OCI-LY1 (cell line): ENCODE data around the gene ST6GALNAC2.
"Not testable (repeated sequence)": the region's sequence is repeated elsewhere in the genome, so short reads cannot be mapped to it uniquely, and the experiment has no call there.

ENCODE experiments used
- H2AFZ ChIP-seq: fragments of 200-600 bp; sonication (generic), shearing (Covaris generic); 2 replicates; pipeline ENCODE4 v1.6.0; 2014; ENCODE audit warnings: antibody characterized with exemption, mild to moderate bottlenecking, low read length
- H3F3A ChIP-seq: fragments of 200-600 bp; sonication (generic), shearing (Covaris generic); 2 replicates; pipeline ENCODE4 v1.6.0; 2014; ENCODE audit warnings: mild to moderate bottlenecking, antibody characterized with exemption, low read length, moderate library complexity; ENCODE audit not compliant: insufficient read depth
- H3K27ac ChIP-seq: fragments of 200-600 bp; sonication (generic); 2 replicates; pipeline ENCODE4 v1.5.1; 2014; ENCODE audit warnings: low read length, mixed run types, mild to moderate bottlenecking, low read depth; ENCODE audit not compliant: poor library complexity, severe bottlenecking
- H3K27me3 ChIP-seq: fragments of 200-600 bp; sonication (generic); 2 replicates; pipeline ENCODE4 v1.6.0; 2014; ENCODE audit warnings: antibody characterized with exemption, mild to moderate bottlenecking, low read length, moderate library complexity; ENCODE audit not compliant: insufficient read depth
- H3K36me3 ChIP-seq: fragments of 200-600 bp; sonication (generic); 2 replicates; pipeline ENCODE4 v1.6.1; 2014; ENCODE audit warnings: mild to moderate bottlenecking, antibody characterized with exemption, low read length, moderate library complexity, mixed read lengths; ENCODE audit not compliant: insufficient read depth
- H3K4me1 ChIP-seq: fragments of 200-600 bp; sonication (generic); 2 replicates; pipeline ENCODE4 v1.5.1; 2014; ENCODE audit warnings: mild to moderate bottlenecking, low read length, moderate library complexity; ENCODE audit not compliant: insufficient read depth, severe bottlenecking
- H3K4me2 ChIP-seq: fragments of 200-600 bp; sonication (generic), shearing (Covaris generic); 2 replicates; pipeline ENCODE4 v1.6.1; 2014; ENCODE audit warnings: low read length
- H3K4me3 ChIP-seq: fragments of 200-600 bp; sonication (generic); 2 replicates; pipeline ENCODE4 v1.5.1; 2014; ENCODE audit warnings: low read length, low read depth, mild to moderate bottlenecking, mixed read lengths; ENCODE audit not compliant: poor library complexity, severe bottlenecking
- H3K79me2 ChIP-seq: fragments of 200-600 bp; shearing (Covaris generic); 2 replicates; pipeline ENCODE4 v1.6.1; 2016; ENCODE audit warnings: mixed run types, low read length, mixed read lengths; ENCODE audit not compliant: insufficient read depth
- H3K9ac ChIP-seq: fragments of 200-600 bp; sonication (generic), shearing (Covaris generic); 2 replicates; pipeline ENCODE4 v1.6.1; 2014; ENCODE audit warnings: mild to moderate bottlenecking, low read length, mixed read lengths
- H3K9me2 ChIP-seq: fragments of 200-600 bp; sonication (generic), shearing (Covaris generic); 2 replicates; pipeline ENCODE4 v1.6.1; 2014; ENCODE audit warnings: low read depth, mild to moderate bottlenecking, low read length, mixed read lengths
- H3K9me3 ChIP-seq: fragments of 200-600 bp; shearing (Covaris generic); 2 replicates; pipeline ENCODE4 v1.6.1; 2014; ENCODE audit warnings: low read length, mixed read lengths
- H4K20me1 ChIP-seq: fragments of 200-600 bp; sonication (generic), shearing (Covaris generic); 2 replicates; pipeline ENCODE4 v1.6.0; 2016; ENCODE audit warnings: mild to moderate bottlenecking, low read length; ENCODE audit not compliant: insufficient read depth
- CTCF ChIP-seq: fragments of 200-600 bp; sonication (generic), shearing (Covaris generic); IDR thresholded peaks from 2 replicates; pipeline ENCODE4 v1.5.1; 2017; ENCODE audit warnings: mild to moderate bottlenecking, antibody characterized with exemption, low read length, moderate library complexity, mixed read lengths
- EZH2 ChIP-seq: fragments of 200-600 bp; sonication (generic), shearing (Covaris generic); IDR thresholded peaks from 2 replicates; pipeline ENCODE4 v1.8.0; 2017; ENCODE audit warnings: borderline replicate concordance, mixed run types, mild to moderate bottlenecking, antibody characterized with exemption, low read length, moderate library complexity, mixed read lengths

The ST6GALNAC2 gene

GRCh38 chr17:76617838-76618237 is 32.2 kb upstream of the ST6GALNAC2 start:
- Histone ChIP-seq H4K20me1 (no peaks in the 10 kb centered on the region), H3K9ac (no peak overlapping the region), H3K4me3 (no peak overlapping the region), H3F3A (no peaks in the 10 kb centered on the region), H3K79me2 (no peaks in the 10 kb centered on the region), H3K36me3 (no peaks in the 10 kb centered on the region; the same call in 1 of the 2 replicates), H2AFZ (no peak overlapping the region), H3K9me3 (no peaks in the 10 kb centered on the region), H3K9me2 (no peaks in the 10 kb centered on the region), H3K27me3 (no peaks in the 10 kb centered on the region), H3K4me2 (no peak overlapping the region), H3K4me1 (no peaks in the 10 kb centered on the region), H3K27ac (no peak overlapping the region)
- no peak for TF ChIP-seq CTCF
- TF ChIP-seq EZH2: no peak

DNA sequence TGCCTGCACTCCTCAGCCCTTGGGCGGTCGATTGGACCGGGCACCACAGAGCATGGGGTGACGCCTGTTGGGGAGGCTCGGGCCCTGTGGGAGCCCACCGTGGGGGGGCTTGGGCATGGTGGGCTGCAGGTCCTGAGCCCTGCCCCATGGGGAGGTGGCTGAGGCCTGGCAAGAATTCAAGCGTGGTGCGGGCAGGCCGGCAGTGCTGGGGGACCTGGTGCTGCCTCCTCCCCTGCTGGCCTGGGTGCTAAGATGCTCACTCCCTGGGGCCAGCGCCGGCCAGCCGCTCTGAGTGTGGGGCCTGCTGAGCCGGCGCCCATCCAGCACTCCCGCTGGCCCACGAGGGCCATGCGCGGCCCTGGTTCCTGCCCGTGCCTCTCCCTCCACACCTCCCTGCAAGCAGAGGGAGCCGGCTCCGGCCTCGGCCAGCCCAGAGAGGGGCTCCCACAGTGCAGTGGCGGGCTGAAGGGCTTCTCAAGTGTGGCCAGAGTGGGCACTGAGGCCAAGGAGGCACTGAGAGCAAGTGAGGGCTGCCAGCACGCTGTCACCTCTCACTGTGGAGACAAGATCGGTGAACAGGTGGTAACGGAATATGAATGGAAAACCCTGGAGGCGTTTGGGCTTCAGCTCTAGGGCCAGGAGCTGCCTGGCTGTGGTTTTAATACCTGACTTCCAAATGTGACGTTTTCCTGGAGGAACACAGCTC is 29.4 kb upstream of the ST6GALNAC2 start:
- TF ChIP-seq CTCF (no peak), EZH2 (no peak)
- H3K4me2 ChIP-seq: no peak overlapping the region
- H3K9me3 ChIP-seq: no peaks in the 10 kb centered on the region
- no peaks in the 10 kb centered on the region; the same call in 1 of the 2 replicates for H3K27me3 ChIP-seq
- H3K9ac ChIP-seq: no peak overlapping the region
- H2AFZ ChIP-seq: no peak overlapping the region
- H3K9me2 ChIP-seq: no peaks in the 10 kb centered on the region
- H3K79me2 ChIP-seq: no peaks in the 10 kb centered on the region
- no peaks in the 10 kb centered on the region; the same call in 1 of the 2 replicates for H3K36me3 ChIP-seq
- no peak overlapping the region for H3K4me3 ChIP-seq
- no peaks in the 10 kb centered on the region for H3F3A ChIP-seq
- H3K27ac ChIP-seq: no peak overlapping the region
- H3K4me1 ChIP-seq: no peaks in the 10 kb centered on the region
- H4K20me1 ChIP-seq: no peaks in the 10 kb centered on the region

DNA sequence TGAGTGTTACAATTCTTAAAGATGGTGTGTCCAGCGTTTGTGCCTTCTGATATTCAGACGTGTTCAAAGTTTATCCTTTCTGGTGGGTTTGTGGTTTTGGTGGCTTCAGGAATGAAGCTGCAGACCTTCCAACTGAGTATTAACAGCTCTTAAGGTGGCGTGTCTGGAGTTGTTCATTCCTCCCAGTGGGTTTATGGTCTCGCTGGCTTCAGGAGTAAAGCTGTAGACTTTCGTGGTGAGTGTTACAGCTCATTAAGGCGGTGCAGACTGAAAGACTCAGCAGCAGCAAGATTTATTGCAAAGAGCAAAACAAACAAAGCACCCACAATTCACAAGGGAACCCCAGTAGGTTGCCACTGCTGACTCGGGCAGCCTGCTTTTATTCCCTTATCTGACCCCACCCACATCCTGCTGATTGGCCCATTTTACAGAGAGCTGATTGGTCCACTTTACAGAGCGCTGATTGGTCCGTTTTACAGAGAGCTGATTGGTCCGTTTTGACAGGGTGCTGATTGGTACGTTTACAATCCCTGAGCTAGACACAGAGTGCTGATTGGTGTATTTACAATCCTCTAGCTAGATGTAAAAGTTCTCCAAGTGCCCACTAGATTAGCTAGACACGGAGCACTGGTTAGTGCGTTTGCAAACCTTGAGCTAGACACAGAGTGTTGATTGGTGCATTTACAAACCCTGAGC is 28.6 kb upstream of the ST6GALNAC2 start:
- not testable (repeated sequence) for H3K4me3 ChIP-seq, H3K9me3 ChIP-seq, H3K4me1 ChIP-seq, H3K9me2 ChIP-seq, H3K9ac ChIP-seq, H3K79me2 ChIP-seq, H2AFZ ChIP-seq, H3K27ac ChIP-seq, H3K27me3 ChIP-seq, H4K20me1 ChIP-seq, H3K36me3 ChIP-seq, H3F3A ChIP-seq, H3K4me2 ChIP-seq
